Endothelial cell of umbilical vein (primary cell): ENCODE data around the gene RBM4B. TPM values are rescaled to one million over a fixed set of nuclear protein-coding genes. Genes with fewer than 3 reads are reported as not detected.

Experiments used
- BruUV-seq: library from RNA; stranded (reverse); fragments of 400-500 nt; replicated peaks from 2 replicates; lab custom pipeline; 2021; lab: Mats Ljungman, UMichigan
- CTCF ChIA-PET: fragments of 300-600, 350-600 bp; sonication (Branson Sonifier 250); formaldehyde crosslinking; loops from one replicate; lab custom pipeline; 2021; ENCODE audit warnings: antibody characterized with exemption, inconsistent platforms; lab: Charles Lee
- POLR2A ChIA-PET: fragments of 300-600, 350-600 bp; sonication (Branson Sonifier 250); formaldehyde crosslinking; loops from one replicate; lab custom pipeline; 2021; ENCODE audit warnings: antibody characterized with exemption, inconsistent platforms; lab: Charles Lee
- DNase-seq: peaks from one replicate; pipeline ENCODE4 v3.0.0-alpha.2; 2011; ENCODE audit warnings: low read depth, low spot score
- FAIRE-seq: peaks from 2 replicates; lab custom pipeline; 2011; peaks lifted over from hg19 to GRCh38; lab: Jason Lieb, UNC
- H2AFZ ChIP-seq: 2 replicates; pipeline ENCODE4 v1.6.0; 2012; ENCODE audit warnings: low read depth, low read length, control low read depth, inconsistent platforms
- H3K27ac ChIP-seq: 2 replicates; pipeline ENCODE4 v1.5.1; 2011; ENCODE audit warnings: low read depth, mild to moderate bottlenecking, control low read depth, low read length, moderate library complexity; ENCODE audit not compliant: insufficient read depth
- H3K27me3 ChIP-seq, 2 experiments: 2 replicates each; pipeline versions ENCODE4 v1.6.0 to v1.6.1; 2011; ENCODE audit warnings: low read length in 2 of 2, mixed read lengths in 1 of 2; ENCODE audit not compliant: control insufficient read depth in 2 of 2, insufficient read depth in 2 of 2
- H3K36me3 ChIP-seq, 2 experiments: 2 replicates in 1 of 2; 3 replicates in 1 of 2; pipeline ENCODE4 v1.5.1; 2011; ENCODE audit warnings: low read length in 2 of 2, mild to moderate bottlenecking in 1 of 2, moderate library complexity in 1 of 2; ENCODE audit not compliant: control insufficient read depth in 2 of 2, insufficient read depth in 2 of 2; ENCODE audit errors: extremely low read depth in 1 of 2
- H3K4me1 ChIP-seq: 3 replicates; pipeline ENCODE4 v1.5.1; 2011; ENCODE audit warnings: mild to moderate bottlenecking, low read length; ENCODE audit not compliant: control insufficient read depth, insufficient read depth; ENCODE audit errors: extremely low read depth
- H3K4me2 ChIP-seq: 2 replicates; pipeline ENCODE4 v1.6.1; 2011; ENCODE audit warnings: low read length, control low read depth, mixed read lengths; ENCODE audit not compliant: insufficient read depth
- H3K4me3 ChIP-seq, 3 experiments: fragments of 200-600 bp in 1 of 3; sonication (generic), shearing (Covaris generic) in 1 of 3; replicated peaks in 1 of 3; 2 replicates each; pipeline ENCODE4 v1.5.1; 2011 to 2016; ENCODE audit warnings: control low read depth in 3 of 3, low read length in 3 of 3, mild to moderate bottlenecking in 2 of 3, inconsistent platforms in 1 of 3, low read depth in 1 of 3, moderate library complexity in 1 of 3; ENCODE audit not compliant: insufficient read depth in 1 of 3
- H3K79me2 ChIP-seq: 2 replicates; pipeline ENCODE4 v1.6.0; 2012; ENCODE audit warnings: low read length, inconsistent platforms; ENCODE audit not compliant: control insufficient read depth, insufficient read depth
- H3K9ac ChIP-seq: replicated peaks from 2 replicates; pipeline ENCODE3; 2011; ENCODE audit warnings: low read length, control low read depth; ENCODE audit not compliant: insufficient read depth; ENCODE audit errors: extremely low read depth
- H3K9me1 ChIP-seq: replicated peaks from 3 replicates; pipeline ENCODE4 v1.6.0; 2011; ENCODE audit warnings: mild to moderate bottlenecking, low read length; ENCODE audit not compliant: control insufficient read depth, insufficient read depth; ENCODE audit errors: extremely low read depth
- H3K9me3 ChIP-seq: replicated peaks from 2 replicates; pipeline ENCODE4 v1.5.1; 2012; ENCODE audit warnings: low read length, inconsistent platforms; ENCODE audit not compliant: control insufficient read depth, insufficient read depth
- H4K20me1 ChIP-seq: replicated peaks from 2 replicates; pipeline ENCODE3; 2011; ENCODE audit warnings: mild to moderate bottlenecking, low read length; ENCODE audit not compliant: control insufficient read depth, insufficient read depth; ENCODE audit errors: extremely low read depth
- CTCF ChIP-seq, 2 donors: IDR thresholded peaks; 1 replicate in 1 of 2; 2 replicates in 1 of 2; pipeline ENCODE4 v1.5.1; 2011; ENCODE audit warnings: low read length in 2 of 2, mild to moderate bottlenecking in 2 of 2, moderate library complexity in 2 of 2, control low read depth in 1 of 2, inconsistent platforms in 1 of 2, low read depth in 1 of 2; ENCODE audit not compliant: insufficient read depth in 1 of 2; ENCODE audit errors: extremely low read depth in 1 of 2
- EZH2 ChIP-seq: IDR thresholded peaks from 2 replicates; pipeline ENCODE4 v1.6.1; 2012; ENCODE audit warnings: borderline replicate concordance, low read depth, mild to moderate bottlenecking, moderate library complexity, low read length, inconsistent platforms; ENCODE audit not compliant: severe bottlenecking
- FOS ChIP-seq: IDR thresholded peaks from 2 replicates; pipeline ENCODE4 v1.6.1; 2011; ENCODE audit warnings: mild to moderate bottlenecking, low read length, moderate library complexity, borderline replicate concordance; ENCODE audit not compliant: insufficient read depth
- GATA2 ChIP-seq: IDR thresholded peaks from 2 replicates; pipeline ENCODE4 v1.7.0; 2011; ENCODE audit warnings: low read depth, mild to moderate bottlenecking, moderate library complexity, mixed read lengths, low read length; ENCODE audit not compliant: insufficient read length, insufficient read depth
- JUN ChIP-seq: IDR thresholded peaks from 2 replicates; pipeline ENCODE4 v1.6.1; 2011; ENCODE audit warnings: borderline replicate concordance, low read depth; ENCODE audit not compliant: insufficient read length, insufficient read depth
- MAX ChIP-seq: IDR thresholded peaks from 2 replicates; pipeline ENCODE4 v1.6.1; 2011; ENCODE audit not compliant: insufficient read depth, insufficient read length
- MYC ChIP-seq: IDR thresholded peaks from one replicate; pipeline ENCODE4 v1.6.1; 2011; ENCODE audit warnings: mild to moderate bottlenecking, low read depth, low read length
- POLR2A ChIP-seq: IDR thresholded peaks from 2 replicates; pipeline ENCODE4 v1.6.1; 2012; ENCODE audit warnings: low read depth, mild to moderate bottlenecking, control low read depth, low read length
- POLR2AphosphoS5 ChIP-seq: IDR thresholded peaks from 2 replicates; pipeline ENCODE4 v1.6.1; 2012; ENCODE audit warnings: low read depth, mild to moderate bottlenecking, control low read depth, low read length, moderate library complexity; ENCODE audit not compliant: insufficient read depth
- dilution Hi-C: fragments of 300-500 bp; cut with MboI; formaldehyde crosslinking; loops from one replicate; pipeline ENCODE4 v1.15.0; 2019; ENCODE audit warnings: low sequenced_read_pairs; ENCODE audit not compliant: extremely low pct_ligation_motif_present
- intact Hi-C: fragments of 100-400 bp; cut with micrococcal nuclease; formaldehyde crosslinking; loops from one replicate; pipeline ENCODE4 v1.10.0; 2022
- polyA plus RNA-seq, 4 experiments: library from polyadenylated mRNA; depleted of rRNA in 3 of 4; stranded (reverse) in 3 of 4; unstranded in 1 of 4; fragments of >200 nt; gene quantifications; 2 replicates each; pipeline versions ENCODE4 v1.2.1 to v1.2.3, GENCODE V29; 2011 to 2012; ENCODE audit warnings: missing spikeins in 1 of 4
- total RNA-seq: library from RNA; stranded (reverse); gene quantifications from 2 replicates; pipeline ENCODE4 v1.2.3, GENCODE V29; 2021

The RBM4B gene
- total and polyA plus RNA-seq, 2 donors (not counting 3 experiments of a cell fraction or from before 2014, with no cell fraction given), result 22.2 to 31.2 TPM

- Histone ChIP-seq H3K79me2 (peaks cover 21% of the 10 kb centered on the region), H2AFZ (peak overlapping the region; percentile 84), H3K4me1 (peaks cover 17% of the 10 kb centered on the region), H3K9me3 (no peaks in the 10 kb centered on the region), H3K9me1 (no peaks in the 10 kb centered on the region), H3K27ac (peak overlapping the region; percentile 87), H3K36me3 (peaks cover 2 to 3% of the 10 kb centered on the region in 2 experiments), H3K9ac (peak overlapping the region; percentile 92), H3K4me2 (peak overlapping the region; percentile 95), H3K4me3 (peak overlapping the region; percentile 65 to 86 (median 76)), H3K27me3 (no peaks in the 10 kb centered on the region), H4K20me1 (no peaks in the 10 kb centered on the region)
- TF ChIP-seq MYC, result no peak
- no peak for TF ChIP-seq FOS
- no peak for TF ChIP-seq EZH2
- TF ChIP-seq POLR2AphosphoS5, result no peak
- TF ChIP-seq POLR2A, result no peak
- TF ChIP-seq JUN, result no peak
- TF ChIP-seq CTCF (IDR thresholded peaks at IDR 0.05; ENCODE audit: extremely low read depth in 1 of 2, insufficient read depth in 1 of 2, low read depth in 1 of 2, low read length in 2 of 2), result no peak
- no peak for TF ChIP-seq MAX
- TF ChIP-seq GATA2, result no peak
- dilution Hi-C loops, result no loop called here
- BruUV-seq, result no TSS peak
- ChIA-PET POLR2A (interaction anchor here (0.6 to 2.4 kb wide), 9 partner anchors 28 to 238 kb away, joined by 3 to 27 read pairs (median 5); partner anchors contain the start of genes DPP3, MRPL11, RBM14 and RBM4), CTCF (interaction anchor here (0.6 to 3.6 kb wide), 17 partner anchors 17 to 291 kb away, joined by 3 to 143 read pairs (median 15); partner anchors contain the start of genes ACTN3, MRPL11, NPAS4 and RBM14)
- intact Hi-C loops, result loop anchor here (1.0 to 5.0 kb wide), 4 partner anchors 39 to 197 kb away; partner anchors contain the start of genes CCDC87, CCS, DPP3 and RBM4
- FAIRE-seq, result peak; percentile 33
- peak; percentile 45 for DNase-seq
These were observed 622 bp downstream of the RBM4B start for GRCh38 chr11:66676931-66677598.
